ENCODE data around the gene CAMK1D.
"Not testable (repeated sequence)": the region's sequence is repeated elsewhere in the genome, so short reads cannot be mapped to it uniquely, and the experiment has no call there.

Gene CAMK1D

GRCh38 chr10:12434277-12434676, 84.9 kb downstream of the CAMK1D start (continued):
- no peak for TF ChIP-seq ZNF398 (tag by site-specific recombination; IDR thresholded peaks at IDR 0.05)

GRCh38 chr10:12434677-12435076, 85.3 kb downstream of the CAMK1D start:
- H3K4me1 ChIP-seq (ENCODE audit: control insufficient read depth, insufficient read depth, low read length); CTCF ChIA-PET; H3K36me3 ChIP-seq (ENCODE audit: control insufficient read depth in 2 of 2, insufficient read depth in 1 of 2, low read length in 2 of 2); H3K27ac ChIP-seq (ENCODE audit: extremely low read depth, low read depth, low read length); H3K4me3 ChIP-seq (ENCODE audit: low read depth, low read length); POLR2A ChIA-PET; H3K9me3 ChIP-seq (ENCODE audit: control insufficient read depth, insufficient read depth, low read depth, low read length): not testable (repeated sequence)

- Histone ChIP-seq H3K4me1 (ENCODE audit: control insufficient read depth, insufficient read depth, low read length) (peaks cover 6% of the 10 kb centered on the region; the same call in 1 of the 2 replicates), H3K27ac (ENCODE audit: extremely low read depth, low read depth, low read length) (no peak overlapping the region), H3K4me3 (ENCODE audit: low read depth, low read length) (no peak overlapping the region), H3K9me3 (ENCODE audit: control insufficient read depth, insufficient read depth, low read depth, low read length) (no peaks in the 10 kb centered on the region), H3K36me3 (ENCODE audit: control insufficient read depth in 2 of 2, insufficient read depth in 1 of 2, low read length in 2 of 2) (no peaks in the 10 kb centered on the region)
- CTCF ChIA-PET = interaction anchor here (0.6 kb wide), 1 partner anchor 28 kb away, joined by 3 read pairs; no protein-coding TSS in a partner anchor
- POLR2A ChIA-PET = no interaction called here
- TF ChIP-seq SCRT2 (tag by site-specific recombination; IDR thresholded peaks at IDR 0.05) = peak; percentile 77
- no peak for TF ChIP-seq ZNF768 (tag by site-specific recombination; IDR thresholded peaks at IDR 0.05)
These were observed 86.0 kb downstream of the CAMK1D start for GRCh38 chr10:12435348-12435747.

- TF ChIP-seq REST (tag by site-specific recombination; IDR thresholded peaks at IDR 0.05) (no peak), ZEB2 (tag by site-specific recombination; IDR thresholded peaks at IDR 0.05) (no peak), ZNF398 (tag by site-specific recombination; IDR thresholded peaks at IDR 0.05) (no peak), HOXA7 (CRISPR knock-in tag; IDR thresholded peaks at IDR 0.05; ENCODE audit: borderline replicate concordance) (no peak), ZNF549 (tag by site-specific recombination; IDR thresholded peaks at IDR 0.05) (no peak)
These were observed 89.8 kb downstream of the CAMK1D start for GRCh38 chr10:12438919-12439692.

GRCh38 chr10:12439767-12440166, 90.4 kb downstream of the CAMK1D start:
- POLR2A ChIA-PET = not testable (repeated sequence)

More at GRCh38 chr10:12438919-12439692, 89.8 kb downstream of the CAMK1D start:
- Histone ChIP-seq H3K4me1 (ENCODE audit: control insufficient read depth, insufficient read depth, low read length) (peaks cover 6% of the 10 kb centered on the region; the same call in 1 of the 2 replicates), H3K27ac (ENCODE audit: extremely low read depth, low read depth, low read length) (no peak overlapping the region), H3K36me3 (ENCODE audit: control insufficient read depth in 2 of 2, insufficient read depth in 1 of 2, low read length in 2 of 2) (no peaks in the 10 kb centered on the region), H3K4me3 (ENCODE audit: low read depth, low read length) (no peak overlapping the region), H3K9me3 (ENCODE audit: control insufficient read depth, insufficient read depth, low read depth, low read length) (no peaks in the 10 kb centered on the region)
- POLR2A ChIA-PET = no interaction called here
- CTCF ChIA-PET = no interaction called here

More at GRCh38 chr10:12439767-12440166, 90.4 kb downstream of the CAMK1D start:
- CTCF ChIA-PET; H3K9me3 ChIP-seq (ENCODE audit: control insufficient read depth, insufficient read depth, low read depth, low read length); H3K4me1 ChIP-seq (ENCODE audit: control insufficient read depth, insufficient read depth, low read length); H3K27ac ChIP-seq (ENCODE audit: extremely low read depth, low read depth, low read length); H3K4me3 ChIP-seq (ENCODE audit: low read depth, low read length); H3K36me3 ChIP-seq (ENCODE audit: control insufficient read depth in 2 of 2, insufficient read depth in 1 of 2, low read length in 2 of 2): not testable (repeated sequence)
- TF ChIP-seq ZSCAN5A (tag by site-specific recombination; IDR thresholded peaks at IDR 0.05) = 0 out of 2 replicates have a peak, but pooled peaks have one; percentile 53

Measured in HEK293 (cell line).